ENCODE results near the gene SCGB1A1.

Gene SCGB1A1

DNA sequence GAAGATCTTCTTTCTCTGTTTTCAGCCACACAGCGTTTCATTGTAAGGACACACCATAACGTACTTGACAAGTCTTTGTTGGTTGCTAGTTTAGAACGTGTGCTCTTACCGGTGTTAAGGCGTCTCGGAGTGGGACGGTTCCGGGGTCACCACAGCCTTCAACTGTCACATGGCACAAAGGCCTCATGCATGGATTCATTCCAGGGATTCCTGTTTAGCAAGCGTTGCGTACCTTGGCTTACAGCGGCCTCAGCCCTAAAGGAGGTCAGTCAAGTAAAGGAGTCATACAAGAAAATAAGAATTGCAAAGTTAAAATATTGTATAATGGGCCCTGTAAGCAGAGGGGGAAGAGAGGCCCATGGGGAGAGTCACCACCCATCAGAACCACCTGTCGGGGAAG lies 2.2 kb upstream of the SCGB1A1 start:
- Histone ChIP-seq H3K27me3 (ENCODE audit: insufficient read depth, insufficient read length) (no peaks in the 10 kb centered on the region), H3K4me1 (ENCODE audit: insufficient read depth, insufficient read length) (peaks cover 9% of the 10 kb centered on the region), H3K4me3 (ENCODE audit: insufficient read length, low read depth) (no peak overlapping the region), H3K36me3 (ENCODE audit: insufficient read depth, insufficient read length, low read length) (no peaks in the 10 kb centered on the region), H3K9me3 (ENCODE audit: insufficient read depth, low read length) (no peaks in the 10 kb centered on the region), H3K9ac (ENCODE audit: insufficient read length, low read depth) (no peak overlapping the region)
- TF ChIP-seq ZNF274 (IDR thresholded peaks at IDR 0.05; ENCODE audit: low read depth, low read length) (no peak), SUZ12 (IDR thresholded peaks at IDR 0.05; ENCODE audit: extremely low read depth, insufficient read depth, insufficient read length) (no peak), YY1 (IDR thresholded peaks at IDR 0.05; ENCODE audit: insufficient read depth, insufficient read length) (no peak)
- no peak for DNase-seq (ENCODE audit: low read depth, low spot score)

DNA sequence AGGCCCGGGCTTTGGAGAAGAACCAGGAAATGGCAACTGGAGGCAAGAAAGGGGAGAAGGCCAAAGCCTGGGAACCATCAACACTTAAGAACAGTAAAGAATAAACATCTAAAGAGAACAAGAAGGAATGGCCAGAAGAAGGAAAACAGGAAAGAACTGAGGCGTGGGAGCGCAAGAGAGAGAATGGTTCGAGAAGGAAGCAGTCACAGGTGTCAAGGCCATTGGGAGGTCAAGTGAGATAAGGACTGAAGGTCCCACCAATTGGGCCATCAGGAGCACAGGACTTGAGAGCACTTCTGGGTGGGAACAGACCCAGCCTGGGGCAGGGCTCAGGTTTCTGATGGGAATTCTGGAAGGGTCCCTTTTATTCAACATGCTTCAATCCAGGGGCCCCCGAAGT lies 697 bp upstream of the SCGB1A1 start:
- Histone ChIP-seq H3K4me3 (ENCODE audit: insufficient read length, low read depth) (no peak overlapping the region), H3K27me3 (ENCODE audit: insufficient read depth, insufficient read length) (no peaks in the 10 kb centered on the region), H3K9ac (ENCODE audit: insufficient read length, low read depth) (no peak overlapping the region), H3K9me3 (ENCODE audit: insufficient read depth, low read length) (no peaks in the 10 kb centered on the region), H3K4me1 (ENCODE audit: insufficient read depth, insufficient read length) (peaks cover 12% of the 10 kb centered on the region), H3K36me3 (ENCODE audit: insufficient read depth, insufficient read length, low read length) (no peaks in the 10 kb centered on the region)
- no peak for DNase-seq (ENCODE audit: low read depth, low spot score)
- TF ChIP-seq YY1 (IDR thresholded peaks at IDR 0.05; ENCODE audit: insufficient read depth, insufficient read length) (no peak), SUZ12 (IDR thresholded peaks at IDR 0.05; ENCODE audit: extremely low read depth, insufficient read depth, insufficient read length) (no peak), ZNF274 (IDR thresholded peaks at IDR 0.05; ENCODE audit: low read depth, low read length) (no peak)

DNA sequence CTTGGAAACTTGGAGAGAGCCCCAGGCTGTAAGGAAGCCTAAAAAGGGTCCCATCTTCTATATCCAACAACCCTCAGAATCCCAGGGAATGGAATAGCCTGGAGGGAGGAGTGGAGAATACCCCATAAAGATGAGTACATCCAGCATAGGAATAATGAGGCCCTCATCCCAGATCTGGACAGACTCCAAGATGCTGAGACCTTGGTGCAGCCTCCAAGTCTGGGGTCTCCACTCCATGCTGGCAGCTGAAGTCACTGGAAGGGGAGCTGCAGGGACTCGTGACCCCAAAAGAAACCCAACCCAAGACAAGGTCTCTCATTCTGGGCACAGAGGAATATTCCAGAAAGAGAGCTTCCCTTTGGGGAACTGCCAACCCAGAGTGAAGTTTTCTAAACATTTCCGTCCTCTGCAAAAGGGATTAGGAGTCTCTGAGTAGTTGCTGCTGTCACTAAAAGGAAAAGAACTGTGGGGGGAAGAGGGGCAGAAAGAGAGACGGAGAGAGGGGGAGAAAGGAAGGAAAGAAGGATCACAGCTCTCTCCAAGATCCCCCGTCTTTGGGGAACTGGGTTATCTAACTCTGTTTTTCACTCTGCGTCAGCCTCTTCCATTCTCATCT lies 589 bp downstream of the SCGB1A1 start:
- Histone ChIP-seq H3K9me3 (ENCODE audit: insufficient read depth, low read length) (no peaks in the 10 kb centered on the region), H3K9ac (ENCODE audit: insufficient read length, low read depth) (no peak overlapping the region), H3K4me3 (ENCODE audit: insufficient read length, low read depth) (no peak overlapping the region), H3K27me3 (ENCODE audit: insufficient read depth, insufficient read length) (no peaks in the 10 kb centered on the region), H3K4me1 (ENCODE audit: insufficient read depth, insufficient read length) (peaks cover 8% of the 10 kb centered on the region), H3K36me3 (ENCODE audit: insufficient read depth, insufficient read length, low read length) (no peaks in the 10 kb centered on the region)
- TF ChIP-seq ZNF274 (IDR thresholded peaks at IDR 0.05; ENCODE audit: low read depth, low read length): no peak
- TF ChIP-seq SUZ12 (IDR thresholded peaks at IDR 0.05; ENCODE audit: extremely low read depth, insufficient read depth, insufficient read length): no peak
- no peak for TF ChIP-seq YY1 (IDR thresholded peaks at IDR 0.05; ENCODE audit: insufficient read depth, insufficient read length)
- no peak for DNase-seq (ENCODE audit: low read depth, low spot score)

DNA sequence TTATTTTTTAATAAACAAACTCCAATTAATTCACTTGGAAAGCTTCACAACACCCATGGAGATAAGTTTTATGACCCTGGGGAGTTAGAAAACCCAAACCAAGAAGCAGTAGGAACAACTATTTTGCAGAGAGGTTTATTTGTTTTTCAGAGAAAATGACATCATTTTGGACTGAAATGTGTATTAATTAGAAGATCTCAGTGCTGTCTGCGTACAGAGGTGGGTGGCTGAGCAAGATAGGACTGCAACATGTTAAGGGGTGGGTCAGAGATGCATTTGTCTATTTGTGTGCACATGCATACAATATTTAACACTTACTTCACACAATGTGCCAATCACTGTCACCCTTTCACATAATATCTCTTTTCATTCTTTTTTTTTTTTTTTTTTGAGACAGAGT lies 1.1 kb downstream of the SCGB1A1 start:
- no peak for DNase-seq (ENCODE audit: low read depth, low spot score)
- H3K9ac ChIP-seq (ENCODE audit: insufficient read length, low read depth): no peak overlapping the region
- H3K4me3 ChIP-seq (ENCODE audit: insufficient read length, low read depth): no peak overlapping the region
- peaks cover 8% of the 10 kb centered on the region for H3K4me1 ChIP-seq (ENCODE audit: insufficient read depth, insufficient read length)
- H3K36me3 ChIP-seq (ENCODE audit: insufficient read depth, insufficient read length, low read length): no peaks in the 10 kb centered on the region
- no peaks in the 10 kb centered on the region for H3K27me3 ChIP-seq (ENCODE audit: insufficient read depth, insufficient read length)
- no peaks in the 10 kb centered on the region for H3K9me3 ChIP-seq (ENCODE audit: insufficient read depth, low read length)
- TF ChIP-seq SUZ12 (IDR thresholded peaks at IDR 0.05; ENCODE audit: extremely low read depth, insufficient read depth, insufficient read length) (no peak), YY1 (IDR thresholded peaks at IDR 0.05; ENCODE audit: insufficient read depth, insufficient read length) (no peak), ZNF274 (IDR thresholded peaks at IDR 0.05; ENCODE audit: low read depth, low read length) (no peak)

DNA sequence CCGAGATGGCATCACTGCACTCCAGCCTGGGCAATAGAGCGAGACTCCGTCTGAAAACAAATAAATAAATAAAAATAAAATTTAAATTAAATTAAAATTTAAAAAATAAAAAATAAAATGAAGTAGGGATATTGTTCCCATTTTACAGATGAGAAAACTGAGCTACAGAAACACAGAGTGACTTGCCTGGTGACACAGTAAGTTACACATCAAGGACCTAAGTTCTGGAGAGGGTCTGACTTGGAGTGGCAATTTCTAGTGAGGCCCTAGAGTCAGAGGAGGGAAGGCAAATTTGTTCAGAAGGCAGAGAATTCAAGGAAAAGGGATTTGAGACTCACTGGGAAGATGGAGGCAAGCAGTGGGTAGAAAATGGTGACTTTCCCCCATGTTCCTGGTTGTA lies 2.0 kb downstream of the SCGB1A1 start:
- Histone ChIP-seq H3K9ac (ENCODE audit: insufficient read length, low read depth) (no peak overlapping the region), H3K36me3 (ENCODE audit: insufficient read depth, insufficient read length, low read length) (no peaks in the 10 kb centered on the region), H3K27me3 (ENCODE audit: insufficient read depth, insufficient read length) (no peaks in the 10 kb centered on the region), H3K4me1 (ENCODE audit: insufficient read depth, insufficient read length) (peaks cover 8% of the 10 kb centered on the region), H3K9me3 (ENCODE audit: insufficient read depth, low read length) (no peaks in the 10 kb centered on the region), H3K4me3 (ENCODE audit: insufficient read length, low read depth) (no peak overlapping the region)
- DNase-seq (ENCODE audit: low read depth, low spot score): no peak
- TF ChIP-seq SUZ12 (IDR thresholded peaks at IDR 0.05; ENCODE audit: extremely low read depth, insufficient read depth, insufficient read length): no peak
- no peak for TF ChIP-seq ZNF274 (IDR thresholded peaks at IDR 0.05; ENCODE audit: low read depth, low read length)
- no peak for TF ChIP-seq YY1 (IDR thresholded peaks at IDR 0.05; ENCODE audit: insufficient read depth, insufficient read length)

DNA sequence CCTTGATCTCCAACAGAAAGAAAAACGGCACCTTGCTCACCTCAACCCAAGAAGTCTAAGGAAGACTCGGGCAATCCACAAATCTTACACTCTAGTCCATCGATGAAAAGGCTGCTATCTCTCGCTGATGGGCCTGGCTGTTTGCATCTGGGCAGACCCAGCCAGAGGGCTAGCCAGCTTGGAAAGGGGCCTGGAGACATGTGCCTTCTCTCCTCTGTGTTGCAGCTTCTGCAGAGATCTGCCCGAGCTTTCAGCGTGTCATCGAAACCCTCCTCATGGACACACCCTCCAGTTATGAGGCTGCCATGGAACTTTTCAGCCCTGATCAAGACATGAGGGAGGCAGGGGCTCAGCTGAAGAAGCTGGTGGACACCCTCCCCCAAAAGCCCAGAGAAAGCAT lies 3.2 kb downstream of the SCGB1A1 start:
- DNase-seq (ENCODE audit: low read depth, low spot score): no peak
- Histone ChIP-seq H3K4me1 (ENCODE audit: insufficient read depth, insufficient read length) (peaks cover 8% of the 10 kb centered on the region), H3K36me3 (ENCODE audit: insufficient read depth, insufficient read length, low read length) (no peaks in the 10 kb centered on the region), H3K9ac (ENCODE audit: insufficient read length, low read depth) (peak overlapping the region; percentile 44), H3K9me3 (ENCODE audit: insufficient read depth, low read length) (no peaks in the 10 kb centered on the region), H3K4me3 (ENCODE audit: insufficient read length, low read depth) (no peak overlapping the region), H3K27me3 (ENCODE audit: insufficient read depth, insufficient read length) (no peaks in the 10 kb centered on the region)
- TF ChIP-seq YY1 (IDR thresholded peaks at IDR 0.05; ENCODE audit: insufficient read depth, insufficient read length) (no peak), SUZ12 (IDR thresholded peaks at IDR 0.05; ENCODE audit: extremely low read depth, insufficient read depth, insufficient read length) (no peak)

DNA sequence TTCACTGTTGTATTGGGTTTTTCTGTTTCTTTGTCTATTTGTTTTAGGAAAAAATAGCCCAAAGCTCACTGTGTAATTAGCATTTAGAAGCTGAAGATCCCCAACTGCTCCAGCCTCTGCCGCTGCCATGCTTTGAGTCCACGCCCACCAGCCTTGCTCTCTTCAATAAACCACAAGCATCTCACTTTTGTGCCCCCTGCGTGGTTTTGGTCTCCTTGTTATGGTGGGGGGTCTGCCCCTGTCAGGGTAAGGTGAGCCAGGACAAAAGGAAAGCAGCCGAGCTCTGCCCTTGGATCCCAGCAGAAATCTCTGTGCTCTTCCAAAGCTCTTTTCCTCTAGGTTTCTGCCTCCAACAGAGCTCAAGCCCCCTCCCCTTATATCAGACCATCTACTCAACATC lies 4.2 kb downstream of the SCGB1A1 start:
- no peaks in the 10 kb centered on the region for H3K9me3 ChIP-seq (ENCODE audit: insufficient read depth, low read length)
- no peak overlapping the region for H3K4me3 ChIP-seq (ENCODE audit: insufficient read length, low read depth)
- peak overlapping the region; percentile 52 for H3K9ac ChIP-seq (ENCODE audit: insufficient read length, low read depth)
- no peaks in the 10 kb centered on the region for H3K27me3 ChIP-seq (ENCODE audit: insufficient read depth, insufficient read length)
- no peaks in the 10 kb centered on the region for H3K36me3 ChIP-seq (ENCODE audit: insufficient read depth, insufficient read length, low read length)
- H3K4me1 ChIP-seq (ENCODE audit: insufficient read depth, insufficient read length): peaks cover 8% of the 10 kb centered on the region
- DNase-seq (ENCODE audit: low read depth, low spot score): no peak
- TF ChIP-seq SUZ12 (IDR thresholded peaks at IDR 0.05; ENCODE audit: extremely low read depth, insufficient read depth, insufficient read length) (no peak), ZNF274 (IDR thresholded peaks at IDR 0.05; ENCODE audit: low read depth, low read length) (no peak), YY1 (IDR thresholded peaks at IDR 0.05; ENCODE audit: insufficient read depth, insufficient read length) (no peak)
